AG04449 (cell line): ENCODE results near the gene RASGRP1.

Source experiments
- CTCF ChIA-PET: fragments of 350-600 bp; formaldehyde crosslinking; extraction: SDS; loops from one replicate; lab custom pipeline; 2021; ENCODE audit warnings: antibody characterized with exemption; lab: Yijun Ruan, JAX
- POLR2A ChIA-PET: fragments of 400-600, 350-600 bp; formaldehyde crosslinking; extraction: SDS; loops from one replicate; lab custom pipeline; 2020; ENCODE audit warnings: antibody characterized with exemption, inconsistent platforms; lab: Yijun Ruan, JAX
- DNase-seq: peaks from one replicate; pipeline ENCODE4 v3.0.0-alpha.2; 2010; ENCODE audit warnings: low read depth, low spot score
- H3K4me3 ChIP-seq: 2 replicates; pipeline ENCODE4 v1.5.1; 2011; ENCODE audit warnings: low read depth, mild to moderate bottlenecking, control low read depth, low read length
- TF ChIP-seq, protein P1 (sequence below): IDR thresholded peaks from one replicate; pipeline ENCODE4 v1.5.1; 2011; ENCODE audit warnings: mild to moderate bottlenecking, moderate library complexity, low read length, control low read depth, inconsistent platforms; ENCODE audit not compliant: insufficient read depth; ENCODE audit errors: missing control alignments

The RASGRP1 gene

GRCh38 chr15:38453971-38454695, 110.5 kb downstream of the RASGRP1 start, which contains the start of gene FAM98B:
Gene FAM98B (plus strand): TSS chr15:38454127. CDS start chr15:38454162, 35 bp downstream.
- ChIA-PET CTCF (interaction anchor here (0.6 to 3.7 kb wide), 16 partner anchors 10 to 1641 kb away, joined by 3 to 45 read pairs (median 6); no protein-coding TSS in a partner anchor), POLR2A (interaction anchor here (0.8 to 1.5 kb wide), 7 partner anchors 12 to 238 kb away, joined by 3 to 6 read pairs (median 5); no protein-coding TSS in a partner anchor)
- TF ChIP-seq, protein P1, sequence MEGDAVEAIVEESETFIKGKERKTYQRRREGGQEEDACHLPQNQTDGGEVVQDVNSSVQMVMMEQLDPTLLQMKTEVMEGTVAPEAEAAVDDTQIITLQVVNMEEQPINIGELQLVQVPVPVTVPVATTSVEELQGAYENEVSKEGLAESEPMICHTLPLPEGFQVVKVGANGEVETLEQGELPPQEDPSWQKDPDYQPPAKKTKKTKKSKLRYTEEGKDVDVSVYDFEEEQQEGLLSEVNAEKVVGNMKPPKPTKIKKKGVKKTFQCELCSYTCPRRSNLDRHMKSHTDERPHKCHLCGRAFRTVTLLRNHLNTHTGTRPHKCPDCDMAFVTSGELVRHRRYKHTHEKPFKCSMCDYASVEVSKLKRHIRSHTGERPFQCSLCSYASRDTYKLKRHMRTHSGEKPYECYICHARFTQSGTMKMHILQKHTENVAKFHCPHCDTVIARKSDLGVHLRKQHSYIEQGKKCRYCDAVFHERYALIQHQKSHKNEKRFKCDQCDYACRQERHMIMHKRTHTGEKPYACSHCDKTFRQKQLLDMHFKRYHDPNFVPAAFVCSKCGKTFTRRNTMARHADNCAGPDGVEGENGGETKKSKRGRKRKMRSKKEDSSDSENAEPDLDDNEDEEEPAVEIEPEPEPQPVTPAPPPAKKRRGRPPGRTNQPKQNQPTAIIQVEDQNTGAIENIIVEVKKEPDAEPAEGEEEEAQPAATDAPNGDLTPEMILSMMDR, result no peak
- no peak for DNase-seq
- peak within 1 kb of the TSS; percentile 97 for H3K4me3 ChIP-seq

DNA sequence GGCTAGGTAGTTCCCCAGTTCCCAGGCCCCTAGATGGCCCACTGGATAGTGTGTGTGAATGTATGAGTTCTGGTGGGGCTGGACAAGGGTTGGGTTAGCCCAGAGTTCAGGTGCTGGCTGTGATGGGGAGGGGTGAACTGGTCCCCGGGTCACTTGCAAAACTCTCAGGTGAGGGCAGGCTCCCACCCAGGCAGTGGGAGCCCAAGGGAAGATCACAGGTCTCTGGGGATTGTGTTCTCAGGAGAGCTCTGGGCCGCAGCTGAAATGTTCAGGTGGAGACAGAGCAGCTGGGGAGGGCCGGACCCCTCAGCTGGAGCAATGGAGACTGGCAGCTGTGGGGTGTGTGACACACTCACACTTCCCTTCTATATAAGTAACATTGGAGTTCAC, 123.5 kb downstream of the RASGRP1 start:
- TF ChIP-seq, protein P1, result no peak
- no peak for DNase-seq
- no peak overlapping the region for H3K4me3 ChIP-seq
- CTCF ChIA-PET, result interaction anchor here (0.8 to 5.7 kb wide), 46 partner anchors 8 to 460 kb away, joined by 3 to 325 read pairs (median 10); partner anchors contain the start of genes FAM98B and RASGRP1
- POLR2A ChIA-PET, result interaction anchor here (1.6 kb wide), 1 partner anchor 13 kb away, joined by 5 read pairs; the partner anchor contains the start of gene FAM98B

DNA sequence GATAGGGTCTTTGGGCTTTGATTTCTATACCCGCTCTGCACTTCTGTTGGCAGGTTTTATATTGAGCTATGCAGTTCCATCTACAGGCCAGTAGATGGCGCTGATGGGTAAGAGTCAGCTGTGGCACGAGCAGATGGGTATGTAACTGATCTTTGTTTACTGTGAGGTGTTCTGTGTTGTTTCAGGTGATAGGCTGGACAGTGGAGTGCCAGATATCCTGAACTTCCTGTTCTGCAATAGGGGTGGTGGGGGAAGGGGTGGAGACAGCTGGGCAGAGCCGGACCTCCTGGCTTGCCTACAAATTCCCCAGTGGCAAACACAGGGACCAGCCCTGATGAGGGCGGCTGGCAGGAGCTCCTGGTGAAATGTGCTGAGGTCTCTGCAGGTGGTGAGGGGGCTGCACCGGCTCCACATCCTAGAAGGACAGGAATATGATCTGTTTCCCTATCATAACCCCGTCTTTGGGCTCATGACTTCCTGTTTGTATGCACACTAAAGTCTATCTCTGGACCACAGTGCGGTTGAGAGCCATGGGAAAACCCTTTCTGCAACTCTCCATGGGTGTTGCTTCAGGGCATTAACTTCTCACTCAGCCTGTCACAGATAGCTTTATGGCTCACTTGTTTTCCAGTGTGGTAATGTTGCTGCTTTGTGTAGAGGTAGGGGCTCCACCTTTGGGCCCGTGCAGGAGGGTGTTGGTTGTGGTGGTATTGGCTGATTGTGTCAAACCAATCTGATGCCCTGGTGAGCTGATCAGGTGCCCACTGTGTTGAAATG, 124.1 kb downstream of the RASGRP1 start:
- no peak overlapping the region for H3K4me3 ChIP-seq
- POLR2A ChIA-PET, result interaction anchor here (0.6 to 0.8 kb wide), 2 partner anchors 14 to 167 kb away, joined by 3 to 5 read pairs; partner anchors contain the start of gene FAM98B
- TF ChIP-seq, protein P1, result peak; percentile 83
- DNase-seq, result no peak
- CTCF ChIA-PET, result interaction anchor here (0.7 to 5.7 kb wide), 61 partner anchors 8 to 459 kb away, joined by 3 to 325 read pairs (median 7); partner anchors contain the start of genes FAM98B and RASGRP1
